AG20443 (cell line): ENCODE measurements around the gene SNED1.

Experiments used
- DNase-seq: peaks from one replicate; pipeline ENCODE4 v3.0.0; 2012; ENCODE audit warnings: low spot score, mixed read lengths

SNED1 gene

DNA sequence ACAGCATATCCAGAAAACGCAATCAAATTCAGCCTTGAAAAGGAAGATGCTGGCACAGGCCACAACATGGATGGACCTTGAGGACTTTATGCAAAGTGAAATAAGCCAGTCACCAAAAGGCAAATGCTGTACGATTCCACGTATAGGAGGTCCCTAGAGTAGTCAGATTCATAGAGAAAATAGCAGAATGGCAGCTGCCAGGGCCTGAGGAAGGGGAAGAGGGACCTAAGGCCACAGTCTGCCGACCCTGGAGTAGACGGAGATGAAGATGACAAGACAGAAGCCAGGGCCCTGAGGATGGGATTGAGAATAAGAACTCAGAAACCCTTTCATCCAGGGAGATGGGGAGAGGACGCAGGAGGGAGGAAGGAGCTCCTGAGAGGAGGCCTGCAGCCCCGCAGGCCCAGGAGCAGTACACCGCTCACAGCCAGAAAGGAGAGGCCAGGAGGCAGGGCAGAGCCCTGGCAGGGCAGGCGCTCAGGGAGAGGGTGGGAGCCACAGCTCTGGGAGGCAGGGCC lies 111.7 kb downstream of the SNED1 start:
- DNase-seq, result no peak

GRCh38 chr2:241110607-241111439 lies 112.4 kb downstream of the SNED1 start:
- DNase-seq, result no peak

- no peak for DNase-seq
Observed at GRCh38 chr2:241111440-241111805, 113.0 kb downstream of the SNED1 start.

DNA sequence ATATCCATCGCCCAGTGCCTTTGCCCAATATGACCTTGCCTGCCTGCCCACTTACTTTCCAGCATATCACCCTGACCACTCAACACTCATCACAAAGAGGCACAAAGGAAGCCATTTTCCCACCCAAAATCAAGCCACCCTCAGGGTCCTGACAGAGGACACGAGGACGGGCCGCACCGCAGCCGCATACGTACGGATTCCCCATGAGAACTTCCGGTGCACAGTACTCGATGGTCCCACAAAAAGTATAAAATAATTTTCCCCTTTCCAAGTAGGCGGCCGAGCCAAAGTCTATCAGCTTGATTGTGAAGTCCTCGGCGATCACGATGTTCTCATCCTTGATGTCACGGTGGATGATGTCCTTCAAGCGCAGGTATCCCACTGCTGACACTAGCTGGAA lies 113.6 kb downstream of the SNED1 start:
- DNase-seq, result no peak

- no peak for DNase-seq
Observed at GRCh38 chr2:241112592-241112991, 114.2 kb downstream of the SNED1 start.

DNA sequence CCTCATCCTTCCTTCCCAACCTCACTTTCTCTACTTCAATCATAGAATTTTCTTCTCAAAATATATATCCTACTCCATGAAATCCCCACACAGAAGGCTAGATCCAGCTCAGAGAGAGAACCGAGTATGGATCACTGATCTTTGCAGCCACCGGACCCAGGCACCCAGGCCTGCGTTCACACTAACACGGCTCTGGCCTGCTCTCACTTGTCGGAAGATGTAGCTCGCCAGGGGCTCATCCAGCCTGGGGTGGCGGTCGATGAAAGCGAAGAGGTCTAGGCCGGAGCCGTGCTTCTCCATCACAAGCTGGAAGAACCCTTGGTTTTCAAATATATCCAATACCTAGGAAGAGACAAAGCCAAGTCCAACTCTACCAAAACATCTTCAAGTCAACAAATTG lies 116.4 kb downstream of the SNED1 start:
- no peak for DNase-seq

- no peak for DNase-seq
Observed at GRCh38 chr2:241115361-241115760, 116.9 kb downstream of the SNED1 start.

DNA sequence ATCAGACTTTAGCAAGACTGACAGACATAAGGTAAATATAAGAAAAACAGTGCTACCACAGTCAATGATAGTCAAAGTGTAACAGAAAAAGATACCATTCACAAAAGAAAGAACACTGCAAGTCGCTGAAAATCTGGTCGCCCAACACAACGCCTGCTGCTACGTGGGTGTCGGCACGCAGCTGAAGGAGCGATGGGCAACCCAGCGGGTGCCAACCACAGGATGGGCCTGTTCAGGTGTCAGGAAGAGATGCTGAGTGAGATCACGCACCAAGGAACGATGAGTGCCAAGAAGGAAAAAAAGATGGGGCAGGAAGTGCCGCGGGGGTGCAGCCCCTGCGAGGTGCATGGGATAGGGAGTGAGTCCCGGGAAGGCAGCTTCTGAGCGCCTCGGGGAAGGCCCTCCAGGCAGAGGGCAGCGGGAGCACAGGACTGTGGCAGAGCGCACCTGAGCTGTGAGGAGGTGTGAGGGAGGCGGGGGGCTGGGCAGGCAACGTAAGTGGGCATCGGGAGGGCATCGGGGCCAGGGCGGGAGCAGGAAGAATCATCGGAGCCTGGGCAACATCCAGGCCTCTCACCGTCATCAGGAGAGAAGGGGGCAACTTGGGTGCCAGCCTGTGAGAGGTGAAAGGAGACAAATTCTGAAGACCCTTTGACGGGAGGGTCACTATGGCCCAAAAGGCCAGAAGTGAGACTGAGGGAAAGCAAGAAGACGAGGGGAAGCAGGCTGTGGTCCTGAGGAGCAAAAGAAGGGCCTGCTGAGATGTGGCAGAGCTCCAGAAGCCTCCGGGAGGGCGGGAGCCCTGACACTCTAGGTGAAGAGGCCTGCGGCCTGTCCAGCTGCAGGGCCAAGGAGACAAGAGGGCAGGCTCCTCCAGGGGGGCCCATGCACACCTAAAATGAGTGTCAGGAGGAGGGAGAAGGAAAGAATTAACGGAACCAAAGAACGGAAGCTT lies 118.5 kb downstream of the SNED1 start:
- no peak for DNase-seq

DNA sequence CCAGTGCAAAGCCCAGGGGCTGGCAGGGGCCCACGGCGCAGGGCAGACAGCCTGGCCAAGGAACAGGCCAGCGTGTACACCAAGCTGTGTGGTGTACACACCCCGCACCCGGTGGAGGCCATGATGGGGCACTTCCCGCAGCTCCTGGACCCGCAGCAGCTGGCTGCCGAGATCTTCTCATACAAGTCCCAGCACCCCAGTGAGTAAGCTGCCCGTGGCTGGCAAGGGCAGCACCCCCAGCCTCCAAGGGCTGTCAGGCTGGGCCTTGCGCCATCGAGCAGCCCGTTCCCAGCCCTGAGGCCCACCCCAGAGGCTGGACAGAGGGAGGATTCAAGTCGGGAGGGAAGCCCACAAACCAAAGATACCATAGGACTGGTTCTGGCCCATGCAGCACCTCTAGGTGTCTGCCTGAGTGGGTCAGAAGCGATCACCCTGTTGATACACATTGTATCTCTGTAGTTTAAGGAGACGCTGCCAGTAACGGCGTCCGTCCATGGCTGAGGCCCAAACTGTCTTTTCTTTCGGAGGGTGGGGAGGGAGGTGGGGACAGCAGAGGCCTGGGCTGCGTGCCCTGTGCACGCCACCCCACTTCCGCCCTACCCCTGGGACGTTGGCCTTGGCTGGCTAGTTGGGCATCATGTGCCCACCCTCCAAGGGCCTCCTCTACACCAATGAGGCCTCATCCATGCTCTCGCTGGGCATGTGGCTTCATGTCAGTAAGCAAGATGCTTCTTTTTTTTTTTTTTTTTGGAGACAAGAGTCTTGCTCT lies 120.5 kb downstream of the SNED1 start:
- no peak for DNase-seq

GRCh38 chr2:241120440-241120839 lies 122.0 kb downstream of the SNED1 start:
- DNase-seq, result no peak

- DNase-seq, result no peak
Observed at GRCh38 chr2:241121008-241121407, 122.6 kb downstream of the SNED1 start.

- no peak for DNase-seq
Observed at GRCh38 chr2:241122376-241123002, 124.1 kb downstream of the SNED1 start.

DNA sequence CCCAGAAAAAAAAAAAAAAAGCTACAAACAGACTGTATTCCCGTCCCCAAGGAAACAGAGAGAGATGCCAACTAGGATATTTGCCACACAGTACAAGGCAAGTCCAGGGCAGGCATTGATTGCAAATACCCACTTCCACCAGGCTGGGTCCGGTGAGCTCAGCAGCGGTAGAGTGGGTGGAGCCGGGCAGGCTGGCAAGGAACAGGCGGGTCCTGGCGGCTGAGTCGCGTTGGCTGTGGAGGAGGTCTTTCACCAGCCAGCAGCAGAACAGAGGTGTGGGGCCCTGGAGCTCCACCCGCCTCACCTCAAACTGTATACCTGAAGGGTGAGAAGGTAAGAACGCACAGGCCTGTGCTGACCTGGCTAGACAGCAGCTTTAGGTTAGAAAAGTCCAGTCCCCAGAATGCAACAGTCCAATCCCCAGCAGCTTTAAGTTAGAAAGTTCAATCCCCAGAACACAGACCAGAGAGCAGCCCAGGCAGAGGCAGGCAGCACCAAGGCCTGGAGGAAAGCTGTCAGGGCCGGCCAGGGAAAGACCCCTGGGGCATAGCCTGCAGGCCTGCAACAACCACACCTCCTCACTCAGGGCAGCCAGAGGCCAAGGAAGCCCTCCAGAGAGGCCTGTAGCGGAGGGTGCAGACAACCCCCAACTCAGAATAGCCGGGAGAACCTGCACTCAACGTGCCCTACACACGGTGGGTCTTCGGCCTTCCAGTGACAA lies 125.6 kb downstream of the SNED1 start:
- DNase-seq, result no peak

GRCh38 chr2:241125626-241126025 lies 127.2 kb downstream of the SNED1 start:
- DNase-seq, result no peak

- no peak for DNase-seq
Observed at GRCh38 chr2:241126201-241126611, 127.8 kb downstream of the SNED1 start.

DNA sequence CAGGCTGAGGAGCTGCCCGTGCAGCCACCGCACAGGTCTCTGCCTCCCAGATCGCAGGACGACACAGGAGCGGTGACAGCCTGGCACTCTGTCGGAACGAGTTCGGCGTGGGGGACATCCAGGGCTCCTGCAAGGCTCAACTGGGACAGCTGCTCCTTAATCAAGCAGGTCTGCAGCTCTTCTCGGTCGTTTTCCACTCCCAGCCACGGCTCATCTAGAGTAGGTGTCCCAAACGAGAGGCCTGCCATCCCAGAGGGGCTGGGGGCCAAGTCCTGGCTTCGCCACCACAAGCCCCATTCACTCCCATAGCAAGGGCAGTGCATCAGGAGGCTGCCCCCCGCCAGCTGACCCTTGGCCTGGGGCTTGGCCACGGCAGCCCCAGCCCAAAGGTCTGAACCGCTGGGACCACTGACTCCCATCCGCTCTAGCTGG lies 128.4 kb downstream of the SNED1 start:
- no peak for DNase-seq

DNA sequence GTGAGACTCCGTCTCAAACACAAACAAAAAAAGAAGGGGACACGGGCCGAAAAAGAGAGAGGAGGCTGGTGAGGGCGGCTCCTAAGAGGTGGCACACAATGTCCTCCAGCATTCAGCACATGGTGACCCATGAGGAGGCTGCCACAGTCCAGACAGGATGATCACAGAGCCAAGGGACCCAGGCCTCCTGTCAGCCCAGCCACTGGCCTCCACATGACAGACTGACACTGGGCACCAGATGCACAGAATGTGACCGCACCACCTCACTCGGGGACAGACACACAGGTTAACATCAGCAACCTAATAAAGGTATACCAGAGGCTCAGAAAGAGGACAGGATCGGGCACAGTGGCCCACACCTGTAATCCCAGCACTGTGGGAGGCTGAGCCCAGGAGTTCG lies 129.8 kb downstream of the SNED1 start:
- DNase-seq, result no peak

- no peak for DNase-seq
Observed at GRCh38 chr2:241129086-241129871, 130.9 kb downstream of the SNED1 start.

- DNase-seq, result no peak
Observed at GRCh38 chr2:241130316-241130715, 131.9 kb downstream of the SNED1 start.

- no peak for DNase-seq
Observed at GRCh38 chr2:241131531-241131930, 133.1 kb downstream of the SNED1 start.
